DND-41 (cell line): ENCODE results near the gene STK25.

Experiments used
- ATAC-seq: fragments of 200-7000 bp; cut with Tn5 transposase; 3 replicates; pipeline ENCODE4 v1.9.1; 2021; ENCODE audit warnings: low read depth; ENCODE audit not compliant: insufficient read depth
- DNase-seq: peaks from one replicate; pipeline ENCODE4 v3.0.0-alpha.2; 2020
- H2AFZ ChIP-seq: 2 replicates; pipeline ENCODE4 v1.6.0; 2012; ENCODE audit warnings: low read depth, low read length
- H3K27ac ChIP-seq: 2 replicates; pipeline ENCODE4 v1.5.1; 2012; ENCODE audit warnings: low read length, inconsistent platforms
- H3K27me3 ChIP-seq: fragments of 200-600 bp; sonication (generic); 2 replicates; pipeline ENCODE4 v1.6.0; 2012; ENCODE audit warnings: low read length, mild to moderate bottlenecking, inconsistent platforms; ENCODE audit not compliant: insufficient read depth, poor library complexity
- H3K36me3 ChIP-seq: 2 replicates; pipeline ENCODE4 v1.5.1; 2012; ENCODE audit warnings: low read length, inconsistent platforms; ENCODE audit not compliant: insufficient read depth
- H3K4me1 ChIP-seq: 2 replicates; pipeline ENCODE4 v1.5.1; 2012; ENCODE audit warnings: mild to moderate bottlenecking, low read length; ENCODE audit not compliant: insufficient read depth
- H3K4me2 ChIP-seq: 2 replicates; pipeline ENCODE4 v1.6.0; 2012; ENCODE audit warnings: mild to moderate bottlenecking, moderate library complexity, low read length, inconsistent platforms; ENCODE audit not compliant: insufficient read depth
- H3K4me3 ChIP-seq, 2 experiments: fragments of 200-600 bp in 1 of 2; shearing (Covaris generic) in 1 of 2; 2 replicates each; pipeline ENCODE4 v1.5.1; 2012 to 2016; ENCODE audit warnings: inconsistent platforms in 2 of 2, low read length in 2 of 2, mild to moderate bottlenecking in 2 of 2, low read depth in 1 of 2, moderate library complexity in 1 of 2
- H3K79me2 ChIP-seq: 2 replicates; pipeline ENCODE4 v1.6.0; 2012; ENCODE audit warnings: low read length, inconsistent platforms; ENCODE audit not compliant: insufficient read depth
- H3K9ac ChIP-seq: 2 replicates; pipeline ENCODE4 v1.6.0; 2012; ENCODE audit warnings: low read depth, mild to moderate bottlenecking, inconsistent platforms, low read length, moderate library complexity
- H3K9me3 ChIP-seq: 2 replicates; pipeline ENCODE4 v1.5.1; 2012; ENCODE audit warnings: low read length, moderate library complexity, mild to moderate bottlenecking, inconsistent platforms; ENCODE audit not compliant: insufficient read depth, severe bottlenecking
- H4K20me1 ChIP-seq: 2 replicates; pipeline ENCODE4 v1.6.0; 2012; ENCODE audit warnings: low read length; ENCODE audit not compliant: insufficient read depth
- CTCF ChIP-seq: IDR thresholded peaks from 2 replicates; pipeline ENCODE4 v1.5.1; 2012; ENCODE audit warnings: borderline replicate concordance, low read length, moderate library complexity, mild to moderate bottlenecking; ENCODE audit not compliant: poor library complexity, severe bottlenecking; ENCODE audit errors: extremely low read depth
- EZH2 ChIP-seq: IDR thresholded peaks from 3 replicates; pipeline ENCODE4 v1.6.1; 2012; ENCODE audit warnings: borderline replicate concordance, low read depth, mild to moderate bottlenecking, moderate library complexity, low read length, inconsistent platforms; ENCODE audit not compliant: severe bottlenecking

STK25 gene

GRCh38 chr2:241460631-241461030 is 47.8 kb downstream of the STK25 start:
- Histone ChIP-seq H3K4me3 (no peak overlapping the region), H3K4me1 (no peaks in the 10 kb centered on the region), H3K27me3 (no peaks in the 10 kb centered on the region), H4K20me1 (peaks cover 56% of the 10 kb centered on the region), H3K27ac (no peak overlapping the region), H3K9ac (no peak overlapping the region), H3K4me2 (no peak overlapping the region), H2AFZ (no peak overlapping the region), H3K9me3 (no peaks in the 10 kb centered on the region), H3K79me2 (no peaks in the 10 kb centered on the region), H3K36me3 (no peaks in the 10 kb centered on the region)
- TF ChIP-seq EZH2, result no peak
- TF ChIP-seq CTCF, result no peak
- DNase-seq (no peak), ATAC-seq (no peak)

DNA sequence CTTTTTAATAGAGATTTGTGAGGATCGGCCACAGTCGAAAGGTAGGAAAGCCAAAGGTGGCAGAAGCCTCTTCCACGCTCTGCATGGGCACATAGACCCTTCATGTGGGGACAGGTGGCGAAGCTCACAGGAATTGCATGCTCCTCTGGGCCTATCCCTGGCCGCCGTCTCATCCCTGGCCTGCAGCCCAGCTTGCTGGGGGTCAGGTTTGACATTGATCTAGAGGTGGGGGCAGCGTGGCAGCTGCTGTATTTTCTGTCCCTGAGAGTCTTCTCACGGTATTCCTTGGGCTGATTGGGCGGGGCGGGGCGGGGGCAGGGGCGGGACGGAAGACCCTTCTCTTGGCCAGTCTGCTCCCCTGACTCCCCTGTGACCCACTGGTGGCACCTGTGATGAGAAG is 48.9 kb downstream of the STK25 start:
- no peak overlapping the region for H3K9ac ChIP-seq
- H3K4me3 ChIP-seq, result no peak overlapping the region
- no peaks in the 10 kb centered on the region for H3K4me1 ChIP-seq
- H3K4me2 ChIP-seq, result no peak overlapping the region
- no peaks in the 10 kb centered on the region for H3K9me3 ChIP-seq
- H3K36me3 ChIP-seq, result no peaks in the 10 kb centered on the region
- H3K27ac ChIP-seq, result no peak overlapping the region
- TF ChIP-seq CTCF (no peak), EZH2 (no peak)
- peaks cover 61% of the 10 kb centered on the region for H4K20me1 ChIP-seq
- H3K27me3 ChIP-seq, result no peaks in the 10 kb centered on the region
- H3K79me2 ChIP-seq, result no peaks in the 10 kb centered on the region
- DNase-seq, result no peak
- no peak overlapping the region for H2AFZ ChIP-seq
- no peak for ATAC-seq

GRCh38 chr2:241458687-241459086 is 49.7 kb downstream of the STK25 start:
- Histone ChIP-seq H4K20me1 (peaks cover 59% of the 10 kb centered on the region), H3K9me3 (no peaks in the 10 kb centered on the region), H3K4me2 (no peak overlapping the region), H3K27me3 (no peaks in the 10 kb centered on the region), H3K36me3 (no peaks in the 10 kb centered on the region), H3K79me2 (no peaks in the 10 kb centered on the region), H3K9ac (no peak overlapping the region), H2AFZ (no peak overlapping the region), H3K4me3 (no peak overlapping the region), H3K27ac (no peak overlapping the region), H3K4me1 (no peaks in the 10 kb centered on the region)
- no peak for DNase-seq
- ATAC-seq, result no peak
- no peak for TF ChIP-seq EZH2
- TF ChIP-seq CTCF, result no peak

DNA sequence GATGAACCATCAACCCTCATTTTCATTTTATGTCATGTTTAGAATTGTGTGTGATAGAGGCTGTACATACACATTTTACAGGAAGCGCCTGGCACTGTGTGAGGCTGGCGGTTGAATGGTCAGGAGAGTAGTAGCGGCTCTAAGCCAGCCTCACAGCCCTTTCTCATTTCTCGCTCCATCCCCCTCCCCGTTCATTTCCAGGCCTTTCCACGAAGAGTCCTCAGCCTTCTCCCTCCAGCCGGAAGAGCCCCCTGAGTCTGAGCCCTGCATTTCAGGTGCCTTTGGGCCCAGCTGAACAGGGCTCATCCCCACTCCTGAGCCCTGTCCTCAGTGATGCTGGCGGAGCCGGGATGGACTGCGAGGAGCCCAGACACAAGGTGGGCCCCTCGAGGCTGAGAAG is 51.8 kb downstream of the STK25 start:
- Histone ChIP-seq H3K79me2 (no peaks in the 10 kb centered on the region), H3K27me3 (no peaks in the 10 kb centered on the region), H3K9ac (no peak overlapping the region), H3K4me3 (no peak overlapping the region), H3K4me1 (no peaks in the 10 kb centered on the region), H3K27ac (no peak overlapping the region), H3K4me2 (no peak overlapping the region), H4K20me1 (peaks cover 54% of the 10 kb centered on the region), H3K9me3 (no peaks in the 10 kb centered on the region), H3K36me3 (no peaks in the 10 kb centered on the region), H2AFZ (no peak overlapping the region)
- DNase-seq, result no peak
- TF ChIP-seq CTCF (no peak), EZH2 (no peak)
- no peak for ATAC-seq
